ENCODE measurements around the gene TSPAN13.

The TSPAN13 gene

DNA sequence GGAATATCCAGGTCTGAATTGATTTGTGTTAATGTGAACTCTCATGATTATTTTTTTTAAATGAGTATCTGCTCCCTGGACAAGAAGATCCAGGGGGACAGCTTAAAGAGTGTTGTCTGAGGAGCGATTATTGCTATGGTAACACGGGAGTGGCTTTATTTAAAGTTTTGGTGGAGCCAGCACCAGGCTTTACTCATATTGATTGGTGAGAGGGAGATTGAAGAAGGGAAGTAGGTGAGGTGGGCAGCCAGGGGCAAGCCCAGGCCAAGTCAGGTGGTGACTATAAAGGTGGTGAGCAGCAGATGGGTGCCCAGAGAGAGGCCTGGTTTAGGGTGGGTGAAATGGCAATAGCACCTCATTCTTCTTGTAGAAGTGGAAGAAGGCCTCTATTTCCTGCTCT, 61.4 kb downstream of the TSPAN13 start:
- Histone ChIP-seq H3K9me2 (ENCODE audit: low read depth, low read length) (no peaks in the 10 kb centered on the region), H3K4me2 (ENCODE audit: low read length) (no peak overlapping the region), H3K27ac (ENCODE audit: low read depth, low read length, poor library complexity, severe bottlenecking) (no peak overlapping the region), H3K36me3 (ENCODE audit: insufficient read depth, low read length) (no peaks in the 10 kb centered on the region), H3K4me3 (ENCODE audit: low read depth, low read length, poor library complexity, severe bottlenecking) (no peak overlapping the region), H3K4me1 (ENCODE audit: insufficient read depth, low read length, severe bottlenecking) (peaks cover 41% of the 10 kb centered on the region), H3K79me2 (ENCODE audit: insufficient read depth, low read length) (no peaks in the 10 kb centered on the region), H3K9ac (ENCODE audit: low read length) (no peak overlapping the region), H3F3A (ENCODE audit: insufficient read depth, low read length) (no peaks in the 10 kb centered on the region), H3K27me3 (ENCODE audit: insufficient read depth, low read length) (no peaks in the 10 kb centered on the region), H3K9me3 (ENCODE audit: low read length) (no peaks in the 10 kb centered on the region), H4K20me1 (ENCODE audit: insufficient read depth, low read length) (no peaks in the 10 kb centered on the region), H2AFZ (ENCODE audit: low read length) (no peak overlapping the region)
- TF ChIP-seq EZH2 (IDR thresholded peaks at IDR 0.05; ENCODE audit: borderline replicate concordance, low read length): no peak
- TF ChIP-seq, protein P1, sequence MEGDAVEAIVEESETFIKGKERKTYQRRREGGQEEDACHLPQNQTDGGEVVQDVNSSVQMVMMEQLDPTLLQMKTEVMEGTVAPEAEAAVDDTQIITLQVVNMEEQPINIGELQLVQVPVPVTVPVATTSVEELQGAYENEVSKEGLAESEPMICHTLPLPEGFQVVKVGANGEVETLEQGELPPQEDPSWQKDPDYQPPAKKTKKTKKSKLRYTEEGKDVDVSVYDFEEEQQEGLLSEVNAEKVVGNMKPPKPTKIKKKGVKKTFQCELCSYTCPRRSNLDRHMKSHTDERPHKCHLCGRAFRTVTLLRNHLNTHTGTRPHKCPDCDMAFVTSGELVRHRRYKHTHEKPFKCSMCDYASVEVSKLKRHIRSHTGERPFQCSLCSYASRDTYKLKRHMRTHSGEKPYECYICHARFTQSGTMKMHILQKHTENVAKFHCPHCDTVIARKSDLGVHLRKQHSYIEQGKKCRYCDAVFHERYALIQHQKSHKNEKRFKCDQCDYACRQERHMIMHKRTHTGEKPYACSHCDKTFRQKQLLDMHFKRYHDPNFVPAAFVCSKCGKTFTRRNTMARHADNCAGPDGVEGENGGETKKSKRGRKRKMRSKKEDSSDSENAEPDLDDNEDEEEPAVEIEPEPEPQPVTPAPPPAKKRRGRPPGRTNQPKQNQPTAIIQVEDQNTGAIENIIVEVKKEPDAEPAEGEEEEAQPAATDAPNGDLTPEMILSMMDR (IDR thresholded peaks at IDR 0.05; ENCODE audit: low read length): no peak

DNA sequence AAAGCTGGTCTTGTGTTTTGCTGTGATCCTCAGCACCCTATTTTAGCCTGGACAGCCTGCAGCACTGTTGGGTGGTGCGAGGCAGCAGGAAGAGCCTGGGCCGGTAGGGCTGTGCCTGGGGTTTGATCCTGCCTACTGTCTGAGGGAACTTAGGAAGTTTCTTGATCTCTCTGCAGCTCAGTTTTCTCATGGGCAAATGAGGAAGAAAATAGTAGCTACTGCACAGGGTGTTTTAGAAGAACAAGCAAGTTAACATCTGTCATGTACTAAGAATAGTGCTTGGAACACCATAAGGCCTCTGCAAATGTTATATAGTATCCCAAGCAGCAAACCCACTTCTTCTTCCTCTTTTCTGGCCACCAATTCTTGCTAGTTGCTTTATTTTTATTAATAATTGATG, 63.3 kb downstream of the TSPAN13 start:
- no peaks in the 10 kb centered on the region for H3K36me3 ChIP-seq (ENCODE audit: insufficient read depth, low read length)
- no peak overlapping the region for H2AFZ ChIP-seq (ENCODE audit: low read length)
- H3K79me2 ChIP-seq (ENCODE audit: insufficient read depth, low read length): no peaks in the 10 kb centered on the region
- no peak overlapping the region for H3K4me3 ChIP-seq (ENCODE audit: low read depth, low read length, poor library complexity, severe bottlenecking)
- no peaks in the 10 kb centered on the region for H3F3A ChIP-seq (ENCODE audit: insufficient read depth, low read length)
- H3K4me2 ChIP-seq (ENCODE audit: low read length): no peak overlapping the region
- H4K20me1 ChIP-seq (ENCODE audit: insufficient read depth, low read length): no peaks in the 10 kb centered on the region
- H3K9ac ChIP-seq (ENCODE audit: low read length): no peak overlapping the region; the same call in 1 of the 2 replicates
- no peaks in the 10 kb centered on the region for H3K27me3 ChIP-seq (ENCODE audit: insufficient read depth, low read length)
- H3K4me1 ChIP-seq (ENCODE audit: insufficient read depth, low read length, severe bottlenecking): peaks cover 41% of the 10 kb centered on the region
- H3K9me3 ChIP-seq (ENCODE audit: low read length): no peaks in the 10 kb centered on the region
- TF ChIP-seq, protein P1 (IDR thresholded peaks at IDR 0.05; ENCODE audit: low read length): no peak
- TF ChIP-seq EZH2 (IDR thresholded peaks at IDR 0.05; ENCODE audit: borderline replicate concordance, low read length): no peak
- H3K27ac ChIP-seq (ENCODE audit: low read depth, low read length, poor library complexity, severe bottlenecking): peak overlapping the region; percentile 60
- H3K9me2 ChIP-seq (ENCODE audit: low read depth, low read length): no peaks in the 10 kb centered on the region

DNA sequence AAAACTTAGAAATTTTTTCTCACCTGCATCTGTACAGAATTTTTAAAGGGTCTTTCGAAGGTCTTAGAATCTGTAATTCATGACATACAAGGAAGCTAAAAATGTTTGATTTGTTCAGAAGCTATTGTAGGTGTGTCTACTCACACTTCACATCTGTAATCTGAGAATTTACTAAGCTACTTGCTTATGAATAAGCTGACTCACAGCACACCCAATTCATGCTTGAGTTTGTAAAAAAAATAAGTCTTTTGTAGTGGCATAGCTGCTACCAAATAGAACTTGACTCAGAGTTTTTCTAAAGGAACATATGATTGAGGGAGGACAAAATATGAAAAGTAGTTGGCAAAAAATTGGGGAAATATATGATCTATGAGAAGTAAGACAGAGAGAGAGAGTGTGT, 64.0 kb downstream of the TSPAN13 start:
- H3K36me3 ChIP-seq (ENCODE audit: insufficient read depth, low read length): no peaks in the 10 kb centered on the region
- H3K9me2 ChIP-seq (ENCODE audit: low read depth, low read length): no peaks in the 10 kb centered on the region
- no peak overlapping the region for H3K4me3 ChIP-seq (ENCODE audit: low read depth, low read length, poor library complexity, severe bottlenecking)
- no peaks in the 10 kb centered on the region for H3F3A ChIP-seq (ENCODE audit: insufficient read depth, low read length)
- no peaks in the 10 kb centered on the region for H3K27me3 ChIP-seq (ENCODE audit: insufficient read depth, low read length)
- no peak overlapping the region for H2AFZ ChIP-seq (ENCODE audit: low read length)
- H3K9ac ChIP-seq (ENCODE audit: low read length): no peak overlapping the region
- H3K4me1 ChIP-seq (ENCODE audit: insufficient read depth, low read length, severe bottlenecking): peaks cover 33% of the 10 kb centered on the region
- TF ChIP-seq EZH2 (IDR thresholded peaks at IDR 0.05; ENCODE audit: borderline replicate concordance, low read length): no peak
- TF ChIP-seq, protein P1 (IDR thresholded peaks at IDR 0.05; ENCODE audit: low read length): no peak
- no peak overlapping the region for H3K27ac ChIP-seq (ENCODE audit: low read depth, low read length, poor library complexity, severe bottlenecking)
- no peak overlapping the region for H3K4me2 ChIP-seq (ENCODE audit: low read length)
- no peaks in the 10 kb centered on the region for H3K9me3 ChIP-seq (ENCODE audit: low read length)
- H3K79me2 ChIP-seq (ENCODE audit: insufficient read depth, low read length): no peaks in the 10 kb centered on the region
- no peaks in the 10 kb centered on the region for H4K20me1 ChIP-seq (ENCODE audit: insufficient read depth, low read length)

Measured in OCI-LY1 (cell line).